Ovary (tissue), 9 donors: ENCODE measurements around the gene PTPRN2. TPM values are rescaled to one million over a fixed set of nuclear protein-coding genes. Genes with fewer than 3 reads are reported as not detected.

ENCODE experiments used
- DNase-seq, 5 donors: peaks; one replicate each; pipeline ENCODE4 v3.0.0-alpha.2; 2019 to 2020
- H3K27ac ChIP-seq, 2 donors: fragments of 200-600 bp; one replicate each; pipeline versions ENCODE4 v1.5.1 to v1.8.0; 2019 to 2022
- H3K27me3 ChIP-seq: fragments of 200-600 bp; one replicate; pipeline ENCODE4 v1.8.0; 2022
- H3K36me3 ChIP-seq: fragments of 200-600 bp; sonication (generic); one replicate; pipeline ENCODE4 v1.5.1; 2019
- H3K4me1 ChIP-seq: one replicate; pipeline ENCODE4 v1.8.1; 2013; ENCODE audit warnings: mild to moderate bottlenecking, moderate library complexity; ENCODE audit not compliant: insufficient read depth
- H3K4me3 ChIP-seq: fragments of 200-600 bp; sonication (generic); one replicate; pipeline ENCODE4 v1.5.1; 2017
- H3K9me3 ChIP-seq, 2 donors: fragments of 200-600 bp in 1 of 2; sonication (generic) in 1 of 2; one replicate each; pipeline versions ENCODE4 v1.5.1 to v1.8.1; 2013 to 2019; ENCODE audit warnings: mild to moderate bottlenecking in 1 of 2, moderate library complexity in 1 of 2
- EP300 ChIP-seq: sonication (generic); formaldehyde crosslinking; IDR thresholded peaks from one replicate; pipeline ENCODE4 v1.6.1; 2017; ENCODE audit warnings: antibody characterized with exemption
- POLR2A ChIP-seq: fragments of 450-650 bp; IDR thresholded peaks from one replicate; pipeline ENCODE4 v1.6.1; 2017; ENCODE audit warnings: antibody characterized with exemption, mild to moderate bottlenecking, moderate library complexity
- WGBS, 3 donors: extraction: QIAGEN DNeasy Blood & Tissue Kit in 1 of 3; methylation state at CpG; one replicate each; pipeline versions ENCODE4 v1.1.5 to v1.1.7; 2013 to 2017; 5-methylcytosine and 5-hydroxymethylcytosine counted together
- intact Hi-C, 4 donors: fragments of 100-400 bp; cut with DNase I; formaldehyde crosslinking; loops; one replicate each; pipeline versions ENCODE4 v1.11.0 to v1.15.1; 2022 to 2023
- polyA plus RNA-seq, 2 donors: library from polyadenylated mRNA; stranded (reverse); fragments of 200-250 nt in 1 of 2; fragments of 350-450 nt in 1 of 2; fragmentation: Illumina TruSeq in 1 of 2; extraction: RNeasy Lipid Tissue Mini Kit (QIAGEN cat#74804) in 1 of 2; gene quantifications; one replicate each; pipeline ENCODE4 v1.2.3, GENCODE V29; 2013 to 2014
- total RNA-seq, 7 donors: library from RNA; depleted of rRNA in 2 of 7; stranded (reverse); fragments of >200 nt in 2 of 7; fragmentation: NEBNext Ultra II Directional in 3 of 7; extraction: Animal tissue kit (Norgen Biotek cat#: 25700) in 3 of 7; gene quantifications; one replicate each; pipeline versions ENCODE4 v1.1.0 to v1.2.4, GENCODE V29; 2016 to 2023
- TF ChIP-seq, protein P1 (sequence below), 3 donors: fragments of 450-650 bp in 2 of 3; fragments of 200-600 bp in 1 of 3; IDR thresholded peaks; one replicate each; pipeline versions ENCODE4 v1.5.1 to v1.8.0; 2016 to 2022; ENCODE audit warnings: antibody characterized with exemption in 3 of 3, mild to moderate bottlenecking in 1 of 3
- donor health status: DM: no; HTN: no; CAD: no; lungs with moderate emphysema.
- donor health status: DM: no; HTN: no; CAD: no.
- donor health status: Bipolar disorder and iron deficiency.
- donor health status: DM: yes; HTN: yes; CAD: no.
- donor health status: DM: no; HTN: no; CAD: no.
- donor health status: DM: yes; HTN: yes; CAD: no.

The PTPRN2 gene
- total and polyA plus RNA-seq, 9 donors: 3.5 to 11.1 (median 5.9) TPM

DNA sequence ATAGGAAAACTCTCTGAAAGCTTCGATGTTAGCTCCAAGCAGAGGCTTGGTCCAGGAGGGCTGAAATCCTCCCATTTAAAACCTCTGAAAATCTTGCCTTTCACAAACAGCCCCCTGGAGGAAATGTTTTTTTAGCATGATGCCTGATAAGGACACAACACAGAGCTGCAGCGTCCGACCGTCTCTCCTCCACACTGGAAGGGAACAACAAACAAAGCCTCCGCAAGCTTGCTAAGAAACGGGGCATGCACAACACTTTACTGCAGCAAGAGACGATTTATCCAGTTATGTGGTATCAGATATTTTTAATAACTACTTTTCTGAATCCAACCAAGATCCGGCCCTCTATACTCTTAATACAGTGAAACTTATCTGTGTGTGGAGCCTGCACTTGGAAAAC lies 182.3 kb downstream of the PTPRN2 start:
- no peaks in the 10 kb centered on the region for H3K27me3 ChIP-seq

DNA sequence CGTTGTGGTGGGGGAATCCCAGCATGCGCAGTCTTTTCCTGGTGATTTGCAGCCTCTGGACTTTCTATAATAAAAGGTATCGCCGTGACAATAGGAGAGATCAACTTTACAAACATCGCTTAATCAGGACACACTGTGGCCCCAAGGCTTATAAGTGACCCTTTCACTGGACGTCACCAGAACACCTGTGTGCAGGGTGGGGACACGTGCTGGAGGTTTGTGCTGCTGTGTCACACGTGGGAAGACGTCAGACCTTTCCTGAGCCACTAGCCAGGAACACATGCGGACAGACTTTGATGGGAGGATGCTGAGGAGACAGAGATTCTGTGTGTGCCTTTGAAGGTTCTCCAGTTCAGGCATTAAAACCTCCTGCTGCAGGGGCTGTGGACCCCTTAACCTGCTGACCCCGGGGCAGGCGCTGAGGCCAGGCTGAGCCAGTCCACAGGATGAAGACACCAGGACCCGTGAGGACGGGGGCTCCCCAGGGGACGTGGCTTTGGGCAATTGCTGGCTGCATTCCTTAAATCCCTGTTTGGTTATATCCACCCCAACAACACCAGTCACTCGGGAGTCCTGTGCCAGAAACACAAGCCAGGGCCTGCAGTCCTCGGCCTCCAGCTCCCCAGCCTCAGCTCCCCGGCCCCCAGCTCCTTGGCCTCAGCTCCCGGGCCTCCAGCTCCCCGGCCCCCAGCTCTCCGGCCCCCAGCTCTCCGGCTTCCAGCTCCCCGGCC lies 183.4 kb downstream of the PTPRN2 start:
- DNase-seq: no peak
- intact Hi-C loops: no loop called here
- H3K36me3 ChIP-seq: no peaks in the 10 kb centered on the region
- H3K27ac ChIP-seq: no peak overlapping the region
- H3K4me3 ChIP-seq: no peak overlapping the region
- 72 to 75% (median 74%) methylated on average over 23 of the region's 23 CpGs for WGBS, 3 donors
- no peaks in the 10 kb centered on the region for H3K9me3 ChIP-seq
- TF ChIP-seq EP300: no peak
- TF ChIP-seq POLR2A: no peak
- TF ChIP-seq, protein P1, sequence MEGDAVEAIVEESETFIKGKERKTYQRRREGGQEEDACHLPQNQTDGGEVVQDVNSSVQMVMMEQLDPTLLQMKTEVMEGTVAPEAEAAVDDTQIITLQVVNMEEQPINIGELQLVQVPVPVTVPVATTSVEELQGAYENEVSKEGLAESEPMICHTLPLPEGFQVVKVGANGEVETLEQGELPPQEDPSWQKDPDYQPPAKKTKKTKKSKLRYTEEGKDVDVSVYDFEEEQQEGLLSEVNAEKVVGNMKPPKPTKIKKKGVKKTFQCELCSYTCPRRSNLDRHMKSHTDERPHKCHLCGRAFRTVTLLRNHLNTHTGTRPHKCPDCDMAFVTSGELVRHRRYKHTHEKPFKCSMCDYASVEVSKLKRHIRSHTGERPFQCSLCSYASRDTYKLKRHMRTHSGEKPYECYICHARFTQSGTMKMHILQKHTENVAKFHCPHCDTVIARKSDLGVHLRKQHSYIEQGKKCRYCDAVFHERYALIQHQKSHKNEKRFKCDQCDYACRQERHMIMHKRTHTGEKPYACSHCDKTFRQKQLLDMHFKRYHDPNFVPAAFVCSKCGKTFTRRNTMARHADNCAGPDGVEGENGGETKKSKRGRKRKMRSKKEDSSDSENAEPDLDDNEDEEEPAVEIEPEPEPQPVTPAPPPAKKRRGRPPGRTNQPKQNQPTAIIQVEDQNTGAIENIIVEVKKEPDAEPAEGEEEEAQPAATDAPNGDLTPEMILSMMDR (IDR thresholded peaks at IDR 0.05): no peak
- H3K4me1 ChIP-seq: no peaks in the 10 kb centered on the region
- no peaks in the 10 kb centered on the region for H3K27me3 ChIP-seq

More for the DNA sequence above, 182.3 kb downstream of the PTPRN2 start:
- Histone ChIP-seq H3K36me3 (no peaks in the 10 kb centered on the region), H3K4me1 (no peaks in the 10 kb centered on the region), H3K27ac (no peak overlapping the region), H3K4me3 (no peak overlapping the region), H3K9me3 (no peaks in the 10 kb centered on the region)
- WGBS, 3 donors: 3 to 27% (median 5%) methylated on average over 8 of the region's 8 CpGs
- TF ChIP-seq EP300 (no peak), POLR2A (no peak)
- TF ChIP-seq, protein P1 (IDR thresholded peaks at IDR 0.05): no peak
- no peak for DNase-seq
- intact Hi-C loops: no loop called here

DNA sequence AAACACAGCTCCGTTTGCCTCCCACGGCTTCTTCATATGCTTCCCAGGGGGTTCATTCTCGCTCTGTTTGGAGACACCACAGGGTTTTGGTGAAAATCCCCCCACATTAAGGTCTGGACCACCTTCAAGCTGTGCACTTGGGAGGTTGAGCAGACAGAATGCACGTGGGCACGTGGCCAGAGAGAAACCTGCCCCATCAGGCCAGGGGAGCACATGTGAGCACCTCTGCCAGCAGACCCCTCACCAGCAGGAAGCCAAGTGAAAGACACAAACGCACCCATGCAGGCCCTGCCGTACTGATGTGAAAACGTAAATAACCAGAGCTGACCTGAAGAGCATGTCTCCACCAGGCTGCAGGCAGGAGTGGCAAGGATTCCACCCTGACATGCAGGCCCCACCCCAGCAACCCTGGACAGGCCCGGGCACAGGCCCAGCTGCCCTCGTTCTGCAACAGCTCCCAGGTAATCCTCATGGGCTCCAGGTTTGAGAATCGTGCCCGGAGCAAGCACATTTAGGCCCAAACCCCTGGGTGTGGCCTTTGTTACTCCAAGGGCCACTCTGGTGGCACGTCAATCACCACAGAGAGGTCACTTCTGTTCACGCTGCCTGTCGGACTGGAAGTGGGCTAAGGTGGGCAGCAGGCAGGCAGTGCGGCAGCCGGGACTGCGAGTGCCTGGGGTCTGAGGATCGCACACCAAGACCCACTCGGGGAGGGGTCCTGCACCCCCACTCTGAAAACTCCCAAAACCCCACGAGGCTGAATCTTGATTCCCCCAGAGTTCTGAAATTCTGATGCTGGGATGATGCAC lies 184.4 kb downstream of the PTPRN2 start:
- H3K27me3 ChIP-seq: no peaks in the 10 kb centered on the region
- no peak overlapping the region for H3K4me3 ChIP-seq
- no peak for TF ChIP-seq POLR2A
- TF ChIP-seq, protein P1 (IDR thresholded peaks at IDR 0.05): no peak
- no peak for TF ChIP-seq EP300
- intact Hi-C loops: no loop called here
- no peak overlapping the region for H3K27ac ChIP-seq
- no peaks in the 10 kb centered on the region for H3K9me3 ChIP-seq
- 73 to 83% (median 74%) methylated on average over 21 of the region's 21 CpGs for WGBS, 3 donors
- no peaks in the 10 kb centered on the region for H3K36me3 ChIP-seq
- no peak for DNase-seq
- H3K4me1 ChIP-seq: no peaks in the 10 kb centered on the region

DNA sequence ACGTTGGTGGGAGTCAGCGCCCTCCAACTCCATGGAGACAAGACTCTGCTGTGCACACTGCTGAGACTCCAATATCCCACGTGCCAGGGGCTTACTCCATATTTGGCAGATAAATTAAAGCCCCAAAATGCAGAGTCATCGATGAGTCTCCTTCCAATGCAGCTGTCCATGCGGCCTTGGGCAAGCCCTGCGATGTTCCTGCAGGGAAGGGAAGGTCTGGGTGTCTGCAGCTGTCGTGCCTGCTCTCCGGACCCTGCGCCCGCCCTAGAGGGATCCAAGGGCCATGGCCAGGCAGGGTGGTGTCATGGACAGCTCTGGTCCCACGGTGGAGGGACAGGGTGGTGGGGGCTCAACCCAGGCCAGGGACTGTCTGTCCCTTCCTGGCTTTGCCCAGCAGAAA lies 185.2 kb downstream of the PTPRN2 start:
- H3K27me3 ChIP-seq: no peaks in the 10 kb centered on the region
- no peak overlapping the region for H3K27ac ChIP-seq
- no peak for TF ChIP-seq EP300
- TF ChIP-seq POLR2A: no peak
- TF ChIP-seq, protein P1 (IDR thresholded peaks at IDR 0.05): no peak
- H3K9me3 ChIP-seq: no peaks in the 10 kb centered on the region
- no peak overlapping the region for H3K4me3 ChIP-seq
- no peaks in the 10 kb centered on the region for H3K4me1 ChIP-seq
- H3K36me3 ChIP-seq: no peaks in the 10 kb centered on the region
- DNase-seq: no peak
- WGBS, 3 donors: 15 to 41% (median 25%) methylated on average over 11 of the region's 11 CpGs
- intact Hi-C loops: no loop called here
